ENCODE data around the gene ZNF786.

DNA sequence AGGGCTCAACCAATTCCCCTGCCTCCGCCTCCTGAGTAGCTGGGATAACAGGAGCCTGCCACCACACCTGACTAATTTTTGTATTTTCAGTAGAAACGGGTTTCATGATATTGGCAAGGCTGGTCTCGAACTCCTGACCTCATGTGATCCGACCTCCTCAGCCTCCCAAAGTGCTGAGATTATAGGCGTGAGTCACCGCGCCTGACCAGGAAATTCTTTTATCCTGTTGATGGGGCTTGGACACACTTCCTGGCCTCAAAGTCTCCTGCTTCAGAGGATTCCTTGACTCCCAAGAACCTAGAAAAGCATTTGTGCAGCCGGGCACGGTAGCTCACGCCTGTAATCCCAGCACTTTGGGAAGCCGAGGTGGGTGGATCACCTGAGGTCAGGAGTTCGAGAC lies 19.5 kb upstream of the ZNF786 start:
- TF ChIP-seq ZNF274 (IDR thresholded peaks at IDR 0.05; ENCODE audit: low read depth, low read length) (no peak), YY1 (IDR thresholded peaks at IDR 0.05; ENCODE audit: insufficient read depth, insufficient read length) (no peak)
